Progenitor cell of endocrine pancreas (in vitro differentiated cells): ENCODE measurements around the gene WARS2. TPM values are rescaled to one million over a fixed set of nuclear protein-coding genes. Genes with fewer than 3 reads are reported as not detected.
"Not testable (repeated sequence)": the region's sequence is repeated elsewhere in the genome, so short reads cannot be mapped to it uniquely, and the experiment has no call there.

Source experiments
- DNase-seq: peaks from one replicate; pipeline ENCODE4 v3.0.0; 2021; ENCODE audit warnings: low spot score; ENCODE audit not compliant: unreplicated experiment
- H3K27ac Mint-ChIP-seq: 2 replicates; pipeline ENCODE4 v1.8.0; 2021; ENCODE audit warnings: mild to moderate bottlenecking, moderate library complexity, mixed read lengths
- H3K27me3 Mint-ChIP-seq: 2 replicates; pipeline ENCODE4 v1.8.0; 2021; ENCODE audit warnings: mixed read lengths
- H3K36me3 Mint-ChIP-seq: 2 replicates; pipeline ENCODE4 v1.8.0; 2022; ENCODE audit warnings: mixed read lengths; ENCODE audit not compliant: insufficient read depth
- H3K4me1 Mint-ChIP-seq: 2 replicates; pipeline ENCODE4 v1.8.0; 2021; ENCODE audit warnings: low read depth, mixed read lengths
- H3K4me3 Mint-ChIP-seq: 2 replicates; pipeline ENCODE4 v1.8.0; 2021; ENCODE audit warnings: low read depth, mild to moderate bottlenecking, moderate library complexity, mixed read lengths
- H3K9me3 Mint-ChIP-seq: 2 replicates; pipeline ENCODE4 v1.8.0; 2021; ENCODE audit warnings: low read depth, mixed read lengths
- CTCF ChIP-seq: fragments of 200-600 bp; sonication (generic); IDR thresholded peaks from one replicate; pipeline ENCODE4 v1.5.0; 2021; ENCODE audit warnings: antibody characterized with exemption, mild to moderate bottlenecking; ENCODE audit not compliant: unreplicated experiment
- total RNA-seq: library from RNA; stranded (reverse); gene quantifications from 2 replicates; pipeline ENCODE4 v1.2.1, GENCODE V29; 2021

Gene WARS2
- total RNA-seq, 1 donor from 2014 or later, result 14.8 TPM

GRCh38 chr1:119181218-119181617 is 40.8 kb upstream of the WARS2 start:
- Mint-ChIP-seq H3K27me3 (no peaks in the 10 kb centered on the region), H3K36me3 (peaks cover 28% of the 10 kb centered on the region), H3K9me3 (peaks cover 10% of the 10 kb centered on the region), H3K4me1 (peaks cover 12% of the 10 kb centered on the region), H3K27ac (peak overlapping the region; percentile 72), H3K4me3 (no peak overlapping the region)
- no peak for DNase-seq
- no peak for TF ChIP-seq CTCF

GRCh38 chr1:119179051-119179450 is 38.6 kb upstream of the WARS2 start:
- H3K4me1 Mint-ChIP-seq, result peaks cover 12% of the 10 kb centered on the region
- no peak for TF ChIP-seq CTCF
- no peak for DNase-seq
- H3K36me3 Mint-ChIP-seq, result peaks cover 31% of the 10 kb centered on the region
- no peak overlapping the region for H3K27ac Mint-ChIP-seq
- no peaks in the 10 kb centered on the region for H3K27me3 Mint-ChIP-seq
- peaks cover 7% of the 10 kb centered on the region for H3K9me3 Mint-ChIP-seq
- no peak overlapping the region for H3K4me3 Mint-ChIP-seq

GRCh38 chr1:119172927-119173326 is 32.5 kb upstream of the WARS2 start:
- not testable (repeated sequence) for H3K4me1 Mint-ChIP-seq, H3K27ac Mint-ChIP-seq, H3K9me3 Mint-ChIP-seq, H3K27me3 Mint-ChIP-seq, H3K4me3 Mint-ChIP-seq, DNase-seq
- H3K36me3 Mint-ChIP-seq, result peaks cover 36% of the 10 kb centered on the region

GRCh38 chr1:119171381-119172010 is 31.0 kb upstream of the WARS2 start:
- H3K9me3 Mint-ChIP-seq, H3K27ac Mint-ChIP-seq, H3K27me3 Mint-ChIP-seq, H3K4me1 Mint-ChIP-seq, DNase-seq, H3K4me3 Mint-ChIP-seq: not testable (repeated sequence)
- peaks cover 35% of the 10 kb centered on the region for H3K36me3 Mint-ChIP-seq

GRCh38 chr1:119163396-119163795 is 22.9 kb upstream of the WARS2 start:
- Mint-ChIP-seq H3K9me3 (no peaks in the 10 kb centered on the region), H3K4me1 (no peaks in the 10 kb centered on the region), H3K4me3 (no peak overlapping the region), H3K27ac (no peak overlapping the region), H3K27me3 (no peaks in the 10 kb centered on the region), H3K36me3 (peaks cover 14% of the 10 kb centered on the region)
- DNase-seq, result no peak
- TF ChIP-seq CTCF, result no peak

- no peak overlapping the region for H3K27ac Mint-ChIP-seq
- no peaks in the 10 kb centered on the region for H3K4me1 Mint-ChIP-seq
- peaks cover 2% of the 10 kb centered on the region for H3K9me3 Mint-ChIP-seq
- H3K36me3 Mint-ChIP-seq, result peaks cover 25% of the 10 kb centered on the region
- no peak for TF ChIP-seq CTCF
- H3K4me3 Mint-ChIP-seq, result no peak overlapping the region
- DNase-seq, result no peak
- H3K27me3 Mint-ChIP-seq, result no peaks in the 10 kb centered on the region
Observed at GRCh38 chr1:119160866-119161265, 20.4 kb upstream of the WARS2 start.
